Epithelial cell of esophagus (primary cell): ENCODE measurements around the gene ADIG.
A peak's percentile ranks its signal among the peaks of the same experiment; 100 is the strongest.
"Not testable (repeated sequence)": the region's sequence is repeated elsewhere in the genome, so short reads cannot be mapped to it uniquely, and the experiment has no call there.

Experiments
- DNase-seq: peaks from one replicate; pipeline ENCODE4 v3.0.0; 2010; ENCODE audit warnings: low read depth
- H3K4me3 ChIP-seq: 2 replicates; pipeline ENCODE4 v1.5.1; 2011; ENCODE audit warnings: mild to moderate bottlenecking, low read length, control low read depth
- TF ChIP-seq, protein P1 (sequence below): IDR thresholded peaks from 2 replicates; pipeline ENCODE4 v1.5.1; 2011; ENCODE audit warnings: low read depth, mild to moderate bottlenecking, low read length, control low read depth, inconsistent platforms; ENCODE audit not compliant: insufficient read depth; ENCODE audit errors: missing control alignments

The ADIG gene

GRCh38 chr20:38591474-38592410 is 10.7 kb downstream of the ADIG start:
- TF ChIP-seq, protein P1, sequence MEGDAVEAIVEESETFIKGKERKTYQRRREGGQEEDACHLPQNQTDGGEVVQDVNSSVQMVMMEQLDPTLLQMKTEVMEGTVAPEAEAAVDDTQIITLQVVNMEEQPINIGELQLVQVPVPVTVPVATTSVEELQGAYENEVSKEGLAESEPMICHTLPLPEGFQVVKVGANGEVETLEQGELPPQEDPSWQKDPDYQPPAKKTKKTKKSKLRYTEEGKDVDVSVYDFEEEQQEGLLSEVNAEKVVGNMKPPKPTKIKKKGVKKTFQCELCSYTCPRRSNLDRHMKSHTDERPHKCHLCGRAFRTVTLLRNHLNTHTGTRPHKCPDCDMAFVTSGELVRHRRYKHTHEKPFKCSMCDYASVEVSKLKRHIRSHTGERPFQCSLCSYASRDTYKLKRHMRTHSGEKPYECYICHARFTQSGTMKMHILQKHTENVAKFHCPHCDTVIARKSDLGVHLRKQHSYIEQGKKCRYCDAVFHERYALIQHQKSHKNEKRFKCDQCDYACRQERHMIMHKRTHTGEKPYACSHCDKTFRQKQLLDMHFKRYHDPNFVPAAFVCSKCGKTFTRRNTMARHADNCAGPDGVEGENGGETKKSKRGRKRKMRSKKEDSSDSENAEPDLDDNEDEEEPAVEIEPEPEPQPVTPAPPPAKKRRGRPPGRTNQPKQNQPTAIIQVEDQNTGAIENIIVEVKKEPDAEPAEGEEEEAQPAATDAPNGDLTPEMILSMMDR = no peak
- no peak overlapping the region for H3K4me3 ChIP-seq
- DNase-seq = no peak

DNA sequence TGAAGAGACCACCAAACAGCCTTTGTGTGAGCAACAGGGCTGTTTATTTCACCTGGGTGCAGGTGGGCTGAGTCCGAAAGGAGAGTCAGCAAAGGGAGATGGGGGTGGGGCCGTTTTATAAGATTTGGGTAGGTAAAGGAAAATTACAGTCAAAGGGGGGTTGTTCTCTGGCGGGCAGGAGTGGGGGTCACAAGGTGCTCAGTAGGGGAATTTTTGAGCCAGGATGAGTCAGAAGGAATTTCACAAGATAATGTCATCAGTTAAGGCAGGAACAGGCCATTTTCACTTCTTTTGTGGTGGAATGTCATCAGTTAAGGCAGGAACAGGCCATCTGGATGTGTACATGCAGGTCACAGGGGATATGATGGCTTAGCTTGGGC is 11.4 kb downstream of the ADIG start:
- not testable (repeated sequence) for DNase-seq, H3K4me3 ChIP-seq

GRCh38 chr20:38594281-38594680 is 13.3 kb downstream of the ADIG start:
- not testable (repeated sequence) for DNase-seq, H3K4me3 ChIP-seq

DNA sequence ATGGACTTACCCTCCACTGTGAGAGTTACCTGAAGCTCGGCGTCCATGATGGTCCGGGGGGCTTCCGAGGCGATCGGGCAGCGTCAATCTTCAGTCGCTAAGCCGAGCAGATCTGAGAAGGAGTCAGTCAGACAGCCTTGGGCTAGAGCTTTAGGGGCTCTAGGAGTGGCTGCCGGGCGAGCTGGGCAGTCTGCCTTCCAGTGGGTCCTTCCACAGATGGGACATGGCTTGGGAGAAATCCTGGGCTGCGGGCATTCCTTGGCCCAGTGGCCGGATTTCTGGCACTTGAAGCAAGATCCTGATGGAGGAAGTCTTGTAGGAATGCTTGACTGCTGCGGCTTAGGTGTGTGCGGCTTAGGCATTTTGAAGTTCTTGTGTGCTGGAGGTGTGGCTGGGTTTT is 14.9 kb downstream of the ADIG start:
- DNase-seq, H3K4me3 ChIP-seq: not testable (repeated sequence)

DNA sequence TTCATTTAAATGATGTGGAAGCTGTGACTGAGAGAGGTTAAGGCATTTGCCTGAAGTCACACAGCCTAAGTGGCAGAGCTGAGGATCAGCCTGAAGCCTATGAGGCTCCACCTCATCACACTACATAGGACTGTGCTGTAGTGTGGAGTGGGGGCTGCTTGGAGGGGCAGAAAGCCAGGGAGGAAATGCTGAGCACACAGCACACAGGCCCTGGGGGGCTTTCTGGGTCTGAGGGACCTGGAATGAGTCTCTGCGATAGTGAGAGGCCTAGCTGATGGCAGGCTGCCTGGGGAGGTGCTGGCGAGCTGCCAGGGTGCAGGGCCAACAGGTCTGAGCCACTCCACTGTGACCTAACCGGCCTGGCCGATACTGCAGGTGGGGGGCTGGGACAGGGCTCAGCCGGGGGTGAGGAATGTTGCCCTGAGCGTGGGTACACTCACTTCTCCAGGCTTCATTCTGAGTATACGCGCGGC is 18.4 kb downstream of the ADIG start:
- no peak overlapping the region for H3K4me3 ChIP-seq
- TF ChIP-seq, protein P1 = no peak
- peak; percentile 69 for DNase-seq

DNA sequence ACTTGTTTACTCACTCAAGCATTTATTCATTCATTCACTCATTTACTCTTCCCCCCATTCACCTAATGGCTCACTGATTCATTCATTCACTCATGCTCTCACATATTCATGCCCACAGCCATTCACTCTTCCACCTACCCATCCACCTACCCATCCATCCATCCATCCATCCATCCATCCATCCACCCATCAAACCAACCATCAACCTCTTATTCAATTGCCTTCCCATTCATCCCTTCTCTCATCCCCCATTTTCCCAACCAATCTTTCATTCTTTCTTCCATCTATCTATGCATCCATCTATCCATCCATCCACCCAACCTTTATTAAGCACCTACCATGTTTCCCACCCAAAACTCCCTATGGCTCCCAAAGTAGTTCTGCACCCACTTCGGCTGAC is 19.1 kb downstream of the ADIG start:
- DNase-seq = no peak
- TF ChIP-seq, protein P1 = no peak
- no peak overlapping the region for H3K4me3 ChIP-seq

- TF ChIP-seq, protein P1 = peak; percentile 45
- H3K4me3 ChIP-seq = peak within 1 kb of the TSS; percentile 32
- DNase-seq = peak; percentile 66
Measured at GRCh38 chr20:38601216-38602184, 20.5 kb downstream of the ADIG start, which contains the start of gene ARHGAP40. Gene ARHGAP40, plus strand, starts transcription at chr20:38601809.

- H3K4me3 ChIP-seq = peak overlapping the region; percentile 32
- DNase-seq = no peak
- TF ChIP-seq, protein P1 = no peak
Measured at GRCh38 chr20:38602185-38602581, 21.2 kb downstream of the ADIG start.
